WTC11 (cell line): Measurements from ENCODE around the gene MOSMO. TPM values are rescaled to one million over a fixed set of nuclear protein-coding genes. Genes with fewer than 3 reads are reported as not detected.

Source experiments
- ATAC-seq: fragments of 200-7000 bp; cut with Tn5 transposase; 2 replicates; pipeline ENCODE4 v1.10.0; 2021; ENCODE audit warnings: mild to moderate bottlenecking, moderate library complexity
- CTCF ChIA-PET: fragments of 300-600 bp; sonication (Branson Sonifier 250); formaldehyde crosslinking; loops from one replicate; lab custom pipeline; 2021; ENCODE audit warnings: antibody characterized with exemption; lab: Charles Lee
- POLR2A ChIA-PET: fragments of 350-600 bp; sonication (Branson Sonifier 250); formaldehyde crosslinking; loops from one replicate; lab custom pipeline; 2021; ENCODE audit warnings: antibody characterized with exemption; lab: Charles Lee
- DNase-seq: peaks from one replicate; pipeline ENCODE4 v3.0.0; 2021; ENCODE audit warnings: low spot score
- H3K27ac Mint-ChIP-seq: 2 replicates; pipeline ENCODE4 v1.8.0; 2021; ENCODE audit warnings: mixed read lengths
- H3K27me3 Mint-ChIP-seq: 2 replicates; pipeline ENCODE4 v1.8.0; 2021; ENCODE audit warnings: low read depth, mild to moderate bottlenecking, moderate library complexity, mixed read lengths
- H3K36me3 Mint-ChIP-seq: 2 replicates; pipeline ENCODE4 v1.8.0; 2021; ENCODE audit warnings: mixed read lengths
- H3K4me1 Mint-ChIP-seq: 2 replicates; pipeline ENCODE4 v1.8.0; 2022; ENCODE audit warnings: mixed read lengths
- H3K4me3 Mint-ChIP-seq: 2 replicates; pipeline ENCODE4 v1.8.0; 2021; ENCODE audit warnings: mild to moderate bottlenecking, moderate library complexity, mixed read lengths
- H3K9me3 Mint-ChIP-seq: 2 replicates; pipeline ENCODE4 v1.8.0; 2021; ENCODE audit warnings: mixed read lengths
- AR ChIP-seq: fragments of 250-450 bp; sonication (Bioruptor Pico); IDR thresholded peaks from 2 replicates; pipeline ENCODE4 v1.9.0; 2021; ENCODE audit warnings: mild to moderate bottlenecking
- ATF1 ChIP-seq: sonication (generic); formaldehyde crosslinking; IDR thresholded peaks from 2 replicates; pipeline ENCODE4 v1.8.1; 2023; ENCODE audit warnings: mild to moderate bottlenecking, moderate library complexity, missing genetic modification reagents
- ATF6 ChIP-seq: sonication (generic); formaldehyde crosslinking; IDR thresholded peaks from 2 replicates; pipeline ENCODE4 v1.8.1; 2023; ENCODE audit warnings: mild to moderate bottlenecking, missing genetic modification reagents
- E2F1 ChIP-seq: sonication (generic); formaldehyde crosslinking; IDR thresholded peaks from 2 replicates; pipeline ENCODE4 v1.8.0; 2022; ENCODE audit warnings: mild to moderate bottlenecking, missing genetic modification reagents
- E2F4 ChIP-seq: sonication (generic); formaldehyde crosslinking; IDR thresholded peaks from 2 replicates; pipeline ENCODE4 v1.8.1; 2022; ENCODE audit warnings: low read depth, mild to moderate bottlenecking, moderate library complexity, missing genetic modification reagents, borderline replicate concordance
- E2F5 ChIP-seq: sonication (generic); formaldehyde crosslinking; IDR thresholded peaks from 2 replicates; pipeline ENCODE4 v1.8.1; 2022; ENCODE audit warnings: mild to moderate bottlenecking, moderate library complexity, missing genetic modification reagents
- EMX1 ChIP-seq: fragments of 250-450 bp; sonication (Bioruptor Pico); IDR thresholded peaks from 2 replicates; pipeline ENCODE4 v1.8.0; 2021; ENCODE audit warnings: mild to moderate bottlenecking
- ESRRA ChIP-seq: sonication (generic); formaldehyde crosslinking; IDR thresholded peaks from 2 replicates; pipeline ENCODE4 v1.8.1; 2022; ENCODE audit warnings: mild to moderate bottlenecking, missing genetic modification reagents, borderline replicate concordance
- FOXJ3 ChIP-seq: sonication (generic); formaldehyde crosslinking; IDR thresholded peaks from 2 replicates; pipeline ENCODE4 v1.9.0; 2021; ENCODE audit warnings: missing genetic modification reagents, mild to moderate bottlenecking, borderline replicate concordance
- HMGA2 ChIP-seq: fragments of 250-450 bp; sonication (Bioruptor Pico); IDR thresholded peaks from 2 replicates; pipeline ENCODE4 v1.4.0; 2021; ENCODE audit warnings: mild to moderate bottlenecking, moderate library complexity
- IRF1 ChIP-seq: sonication (generic); formaldehyde crosslinking; IDR thresholded peaks from 2 replicates; pipeline ENCODE4 v1.8.0; 2023; ENCODE audit warnings: missing genetic modification reagents
- IRF2 ChIP-seq: sonication (generic); formaldehyde crosslinking; IDR thresholded peaks from 2 replicates; pipeline ENCODE4 v1.8.0; 2022; ENCODE audit warnings: low read depth, missing genetic modification reagents, borderline replicate concordance
- JAZF1 ChIP-seq: fragments of 250-450 bp; sonication (Bioruptor Pico); IDR thresholded peaks from 2 replicates; pipeline ENCODE4 v1.9.0; 2021; ENCODE audit warnings: moderate library complexity, mild to moderate bottlenecking, inconsistent platforms
- MLX ChIP-seq: sonication (generic); formaldehyde crosslinking; IDR thresholded peaks from 2 replicates; pipeline ENCODE4 v1.8.1; 2023; ENCODE audit warnings: mild to moderate bottlenecking, missing genetic modification reagents, moderate library complexity
- NFYB ChIP-seq: sonication (generic); formaldehyde crosslinking; conservative IDR thresholded peaks from 2 replicates; pipeline ENCODE4 v1.8.0; 2022; ENCODE audit warnings: low read depth, missing genetic modification reagents
- NR3C1 ChIP-seq: sonication (generic); formaldehyde crosslinking; conservative IDR thresholded peaks from 2 replicates; pipeline ENCODE4 v1.8.1; 2023; ENCODE audit warnings: low read depth, mild to moderate bottlenecking, missing genetic modification reagents
- SMAD3 ChIP-seq: sonication (generic); formaldehyde crosslinking; IDR thresholded peaks from 2 replicates; pipeline ENCODE4 v1.8.0; 2022; ENCODE audit warnings: missing genetic modification reagents, mild to moderate bottlenecking, borderline replicate concordance
- ZMAT4 ChIP-seq: fragments of 250-450 bp; sonication (Bioruptor Pico); IDR thresholded peaks from 2 replicates; pipeline ENCODE4 v1.9.0; 2021; ENCODE audit warnings: mild to moderate bottlenecking
- ZNF121 ChIP-seq: sonication (generic); formaldehyde crosslinking; IDR thresholded peaks from 2 replicates; pipeline ENCODE4 v1.8.0; 2023; ENCODE audit warnings: missing genetic modification reagents
- ZNF138 ChIP-seq: sonication (generic); formaldehyde crosslinking; conservative IDR thresholded peaks from 2 replicates; pipeline ENCODE4 v1.8.1; 2022; ENCODE audit warnings: mild to moderate bottlenecking, moderate library complexity, missing genetic modification reagents
- ZNF232 ChIP-seq: sonication (generic); formaldehyde crosslinking; IDR thresholded peaks from 2 replicates; pipeline ENCODE4 v1.8.0; 2022; ENCODE audit warnings: mild to moderate bottlenecking, missing genetic modification reagents
- ZNF263 ChIP-seq: sonication (generic); formaldehyde crosslinking; IDR thresholded peaks from 2 replicates; pipeline ENCODE4 v1.8.1; 2022; ENCODE audit warnings: low read depth, mild to moderate bottlenecking, moderate library complexity, missing genetic modification reagents
- ZNF416 ChIP-seq: fragments of 250-450 bp; sonication (Bioruptor Pico); IDR thresholded peaks from 2 replicates; pipeline ENCODE4 v1.9.0; 2021; ENCODE audit warnings: mild to moderate bottlenecking, inconsistent platforms
- ZNF425 ChIP-seq: fragments of 250-450 bp; sonication (Bioruptor Pico); conservative IDR thresholded peaks from 2 replicates; pipeline ENCODE4 v1.9.0; 2021; ENCODE audit warnings: mild to moderate bottlenecking
- total RNA-seq: library from RNA; stranded (reverse); gene quantifications from 3 replicates; pipeline ENCODE4 v1.2.3, GENCODE V29; 2021

MOSMO gene
- total RNA-seq, 1 experiment from 2014 or later = 10.7 TPM

GRCh38 chr16:22078656-22079055 lies 70.7 kb downstream of the MOSMO start (continued):
- no peak for TF ChIP-seq AR
- TF ChIP-seq ZNF232 (CRISPR knock-in tag) = no peak
- no peak for TF ChIP-seq IRF2 (CRISPR knock-in tag)
- no peak for TF ChIP-seq ZNF263 (CRISPR knock-in tag)
- TF ChIP-seq FOXJ3 = no peak
- no peak for TF ChIP-seq SMAD3 (CRISPR knock-in tag)
- TF ChIP-seq IRF1 (CRISPR knock-in tag) = no peak
- no peak for TF ChIP-seq E2F5 (CRISPR knock-in tag)

GRCh38 chr16:22081050-22081449 lies 73.1 kb downstream of the MOSMO start:
- H3K4me3 Mint-ChIP-seq = no peak overlapping the region
- H3K4me1 Mint-ChIP-seq = no peaks in the 10 kb centered on the region; the same call in 1 of the 2 replicates
- H3K27me3 Mint-ChIP-seq = no peaks in the 10 kb centered on the region
- ATAC-seq (no peak), DNase-seq (no peak)
- no peak overlapping the region for H3K27ac Mint-ChIP-seq
- ChIA-PET CTCF (no interaction called here), POLR2A (no interaction called here)
- no peak for TF ChIP-seq ATF1 (CRISPR knock-in tag)
- TF ChIP-seq JAZF1 (CRISPR knock-in tag) = no peak
- TF ChIP-seq ESRRA = no peak
- no peak for TF ChIP-seq ZMAT4 (CRISPR knock-in tag)
- no peak for TF ChIP-seq E2F1 (CRISPR knock-in tag)
- no peak for TF ChIP-seq IRF1 (CRISPR knock-in tag)
- TF ChIP-seq ZNF121 = no peak
- no peak for TF ChIP-seq ATF6 (CRISPR knock-in tag)
- no peak for TF ChIP-seq MLX
- TF ChIP-seq NR3C1 (CRISPR knock-in tag) = no peak
- TF ChIP-seq EMX1 (CRISPR knock-in tag) = no peak
- TF ChIP-seq ZNF416 (CRISPR knock-in tag) = no peak
- TF ChIP-seq HMGA2 (CRISPR knock-in tag) = no peak
- TF ChIP-seq ZNF138 (CRISPR knock-in tag) = no peak
- TF ChIP-seq NFYB (CRISPR knock-in tag) = no peak
- TF ChIP-seq ZNF425 (CRISPR knock-in tag) = no peak
- TF ChIP-seq E2F4 (CRISPR knock-in tag) = no peak
- H3K9me3 Mint-ChIP-seq = no peaks in the 10 kb centered on the region
- H3K36me3 Mint-ChIP-seq = no peaks in the 10 kb centered on the region
